HEK293 (cell line): ENCODE measurements around the gene MAPT.

Experiments used
- CTCF ChIP-seq: fragments of 450-650 bp; formaldehyde crosslinking; IDR thresholded peaks from 2 replicates; pipeline ENCODE4 v1.5.1; 2016; ENCODE audit warnings: missing biosample characterization, missing genetic modification characterization
- SP3 ChIP-seq: fragments of 450-650 bp; formaldehyde crosslinking; IDR thresholded peaks from 2 replicates; pipeline ENCODE4 v1.5.1; 2016; ENCODE audit warnings: missing biosample characterization, missing genetic modification characterization
- TCF7L2 ChIP-seq: IDR thresholded peaks from 2 replicates; pipeline ENCODE4 v1.6.1; 2011; ENCODE audit warnings: low read depth, mild to moderate bottlenecking, inconsistent platforms, low read length, moderate library complexity, borderline replicate concordance
- ZNF449 ChIP-seq: fragments of 450-650 bp; formaldehyde crosslinking; IDR thresholded peaks from 2 replicates; pipeline ENCODE4 v1.5.1; 2017; ENCODE audit warnings: missing biosample characterization, mild to moderate bottlenecking, missing genetic modification characterization, moderate library complexity
- ZNF747 ChIP-seq: fragments of 450-650 bp; formaldehyde crosslinking; IDR thresholded peaks from 2 replicates; pipeline ENCODE4 v1.5.1; 2016; ENCODE audit warnings: missing biosample characterization, missing genetic modification characterization
- ZNF76 ChIP-seq: fragments of 450-650 bp; formaldehyde crosslinking; IDR thresholded peaks from 2 replicates; pipeline ENCODE4; 2016; ENCODE audit warnings: low read depth, missing biosample characterization, missing genetic modification characterization, borderline replicate concordance
- ZSCAN5A ChIP-seq: fragments of 450-650 bp; formaldehyde crosslinking; IDR thresholded peaks from 2 replicates; pipeline ENCODE4 v1.5.1; 2016; ENCODE audit warnings: missing biosample characterization, missing genetic modification characterization

- TF ChIP-seq CTCF (tag by site-specific recombination) (no peak), ZNF449 (tag by site-specific recombination) (no peak), TCF7L2 (no peak), ZNF747 (tag by site-specific recombination) (no peak), ZNF76 (tag by site-specific recombination) (no peak), SP3 (tag by site-specific recombination) (no peak), ZSCAN5A (tag by site-specific recombination) (no peak)
These were observed 23.9 kb downstream of the MAPT start for GRCh38 chr17:45918241-45918745.
